AG04450 (cell line): ENCODE data around the gene HDHD5. TPM values are rescaled to one million over a fixed set of nuclear protein-coding genes. Genes with fewer than 3 reads are reported as not detected.

Experiments
- CTCF ChIA-PET: fragments of 300-600, 350-600 bp; formaldehyde crosslinking; extraction: SDS; loops from one replicate; lab custom pipeline; 2022; ENCODE audit warnings: antibody characterized with exemption, inconsistent platforms; lab: Charles Lee
- POLR2A ChIA-PET: fragments of 350-600 bp; formaldehyde crosslinking; extraction: SDS; loops from one replicate; lab custom pipeline; 2021; ENCODE audit warnings: antibody characterized with exemption, inconsistent platforms; lab: Yijun Ruan, JAX
- DNase-seq: peaks from one replicate; pipeline ENCODE4 v3.0.0-alpha.2; 2011; ENCODE audit warnings: low read depth, low spot score
- H3K27ac ChIP-seq: one replicate; pipeline ENCODE4 v1.5.1; 2012; ENCODE audit warnings: low read depth, low read length, control low read depth
- H3K27me3 ChIP-seq: one replicate; pipeline ENCODE4 v1.6.0; 2012; ENCODE audit warnings: low read length; ENCODE audit not compliant: control insufficient read depth, insufficient read depth
- H3K4me3 ChIP-seq: 2 replicates; pipeline ENCODE4 v1.5.1; 2011; ENCODE audit warnings: mild to moderate bottlenecking, low read depth, low read length, control low read depth
- H3K9me3 ChIP-seq: 2 replicates; pipeline ENCODE4 v1.5.1; 2012; ENCODE audit warnings: low read length; ENCODE audit not compliant: control insufficient read depth, insufficient read depth
- CTCF ChIP-seq: IDR thresholded peaks from 2 replicates; pipeline ENCODE4 v1.5.1; 2011; ENCODE audit warnings: low read depth, low read length, control low read depth, inconsistent platforms
- polyA plus RNA-seq: library from polyadenylated mRNA; depleted of rRNA; stranded (reverse); fragments of >200 nt; gene quantifications from 2 replicates; pipeline ENCODE4 v1.2.3, GENCODE V29; 2011

Gene HDHD5
- polyA plus RNA-seq, 1 experiment, result 14.4 TPM

GRCh38 chr22:17098379-17098819 is 60.7 kb downstream of the HDHD5 start:
- POLR2A ChIA-PET, result no interaction called here
- CTCF ChIA-PET, result interaction anchor here (0.5 to 1.4 kb wide), 2 partner anchors 73 to 401 kb away, joined by 3 to 6 read pairs; no protein-coding TSS in a partner anchor

GRCh38 chr22:17097701-17098100 is 61.4 kb downstream of the HDHD5 start:
- CTCF ChIA-PET, result interaction anchor here (1.5 to 1.7 kb wide), 2 partner anchors 74 to 404 kb away, joined by 4 to 10 read pairs; no protein-coding TSS in a partner anchor
- POLR2A ChIA-PET, result no interaction called here
- no peaks in the 10 kb centered on the region for H3K27me3 ChIP-seq
- no peaks in the 10 kb centered on the region for H3K9me3 ChIP-seq
- no peak for TF ChIP-seq CTCF
- no peak for DNase-seq
- no peak overlapping the region for H3K27ac ChIP-seq
- H3K4me3 ChIP-seq, result no peak overlapping the region

More at GRCh38 chr22:17098379-17098819, 60.7 kb downstream of the HDHD5 start:
- TF ChIP-seq CTCF, result no peak
- Histone ChIP-seq H3K9me3 (no peaks in the 10 kb centered on the region), H3K27ac (no peak overlapping the region), H3K27me3 (no peaks in the 10 kb centered on the region), H3K4me3 (no peak overlapping the region)
- no peak for DNase-seq

GRCh38 chr22:17097062-17097461 is 62.0 kb downstream of the HDHD5 start:
- POLR2A ChIA-PET, result no interaction called here
- Histone ChIP-seq H3K27ac (no peak overlapping the region), H3K9me3 (no peaks in the 10 kb centered on the region), H3K4me3 (no peak overlapping the region), H3K27me3 (no peaks in the 10 kb centered on the region)
- no peak for TF ChIP-seq CTCF
- CTCF ChIA-PET, result interaction anchor here (1.5 to 1.8 kb wide), 3 partner anchors 39 to 405 kb away, joined by 4 to 10 read pairs (median 9); no protein-coding TSS in a partner anchor
- DNase-seq, result no peak

- ChIA-PET CTCF (interaction anchor here (0.7 to 2.0 kb wide), 7 partner anchors 9 to 76 kb away, joined by 3 to 16 read pairs (median 4); no protein-coding TSS in a partner anchor), POLR2A (no interaction called here)
- TF ChIP-seq CTCF, result no peak
- H3K27ac ChIP-seq, result no peak overlapping the region
- H3K9me3 ChIP-seq, result no peaks in the 10 kb centered on the region
- no peaks in the 10 kb centered on the region for H3K27me3 ChIP-seq
- no peak for DNase-seq
- no peak overlapping the region for H3K4me3 ChIP-seq
These were observed 63.0 kb downstream of the HDHD5 start for GRCh38 chr22:17096071-17096470.

GRCh38 chr22:17095538-17095937 is 63.5 kb downstream of the HDHD5 start:
- POLR2A ChIA-PET, result no interaction called here
- Histone ChIP-seq H3K4me3 (no peak overlapping the region), H3K27me3 (no peaks in the 10 kb centered on the region), H3K9me3 (no peaks in the 10 kb centered on the region), H3K27ac (no peak overlapping the region)
- CTCF ChIA-PET, result interaction anchor here (0.7 to 2.0 kb wide), 10 partner anchors 8 to 407 kb away, joined by 3 to 16 read pairs (median 4); no protein-coding TSS in a partner anchor
- DNase-seq, result no peak
- peak; percentile 45 for TF ChIP-seq CTCF
